HCT116 (cell line): ENCODE data around the gene DLG2. TPM values are rescaled to one million over a fixed set of nuclear protein-coding genes. Genes with fewer than 3 reads are reported as not detected.

Experiments used
- ATAC-seq: fragments of 200-7000 bp; cut with Tn5 transposase; 2 replicates; pipeline ENCODE4 v1.9.1; 2020; ENCODE audit warnings: mild to moderate bottlenecking, moderate library complexity
- BruUV-seq: library from RNA; stranded (reverse); fragments of 400-500 nt; replicated peaks from 2 replicates; lab custom pipeline; 2021; lab: Mats Ljungman, UMichigan
- CTCF ChIA-PET: fragments of 300-600 bp; sonication (Branson Sonifier 250); formaldehyde crosslinking; loops from one replicate; lab custom pipeline; 2021; ENCODE audit warnings: antibody characterized with exemption; lab: Charles Lee
- POLR2A ChIA-PET: fragments of 300-600, 350-600 bp; sonication (Branson Sonifier 250); formaldehyde crosslinking; loops from one replicate; lab custom pipeline; 2021; ENCODE audit warnings: antibody characterized with exemption; lab: Charles Lee
- RAD21 ChIA-PET, 2 experiments: fragments of 300-600 bp; sonication (Branson Sonifier 250); formaldehyde crosslinking; loops; one replicate each; lab custom pipeline; 2023; ENCODE audit warnings: low total read pairs in 2 of 2; ENCODE audit not compliant: uncharacterized antibody in 2 of 2, unreplicated experiment in 2 of 2, low non-redundant PET in 1 of 2; lab: Charles Lee
- DNase-seq: peaks from one replicate; pipeline ENCODE4 v3.0.0-alpha.2; 2010; ENCODE audit warnings: low read depth, low spot score
- H2AFZ ChIP-seq: fragments of 200-600 bp; shearing (Covaris generic), sonication (generic); 2 replicates; pipeline ENCODE4 v1.6.1; 2017; ENCODE audit warnings: low read depth, mixed run types, mixed read lengths, antibody characterized with exemption, low read length; ENCODE audit not compliant: poor library complexity, severe bottlenecking
- H3K27ac ChIP-seq: 2 replicates; pipeline ENCODE4 v1.5.1; 2012; ENCODE audit warnings: low read depth, low read length
- H3K27me3 ChIP-seq: fragments of 200-600 bp; sonication (generic); 2 replicates; pipeline ENCODE4 v1.6.1; 2016; ENCODE audit warnings: mixed run types, low read length, mixed read lengths; ENCODE audit not compliant: insufficient read depth
- H3K36me3 ChIP-seq, 2 experiments: fragments of 200-500 bp in 1 of 2; fragments of 200-600 bp in 1 of 2; sonication (Bioruptor generic) in 1 of 2; sonication (generic) in 1 of 2; 2 replicates each; pipeline versions ENCODE4 v1.5.1 to v1.6.1; 2014 to 2016; ENCODE audit warnings: low read length in 2 of 2, inconsistent platforms in 1 of 2, mixed read lengths in 1 of 2, mixed run types in 1 of 2; ENCODE audit not compliant: insufficient read depth in 2 of 2, control insufficient read depth in 1 of 2
- H3K4me1 ChIP-seq, 2 experiments: fragments of 200-600 bp in 1 of 2; sonication (generic) in 1 of 2; 2 replicates each; pipeline versions ENCODE4 v1.5.1 to v1.6.1; 2012 to 2017; ENCODE audit warnings: low read length in 2 of 2, inconsistent platforms in 1 of 2, mild to moderate bottlenecking in 1 of 2, mixed read lengths in 1 of 2, mixed run types in 1 of 2, moderate library complexity in 1 of 2; ENCODE audit not compliant: insufficient read depth in 2 of 2, control insufficient read depth in 1 of 2
- H3K4me2 ChIP-seq: fragments of 200-600 bp; sonication (generic); 2 replicates; pipeline ENCODE4 v1.6.1; 2017; ENCODE audit warnings: mixed run types, low read length, mixed read lengths
- H3K4me3 ChIP-seq, 2 experiments: fragments of 200-600 bp in 1 of 2; sonication (generic) in 1 of 2; replicated peaks in 1 of 2; 2 replicates each; pipeline ENCODE4 v1.5.1; 2011 to 2016; ENCODE audit warnings: low read length in 2 of 2, control low read depth in 1 of 2, low read depth in 1 of 2, mild to moderate bottlenecking in 1 of 2, mixed read lengths in 1 of 2, mixed run types in 1 of 2
- H3K79me2 ChIP-seq: fragments of 200-600 bp; sonication (generic); 2 replicates; pipeline ENCODE4 v1.6.1; 2017; ENCODE audit warnings: mild to moderate bottlenecking, mixed run types, low read length, moderate library complexity, mixed read lengths; ENCODE audit not compliant: insufficient read depth
- H3K9ac ChIP-seq: fragments of 200-600 bp; sonication (generic); 2 replicates; pipeline ENCODE4 v1.6.1; 2016; ENCODE audit warnings: low read length, mixed read lengths
- H3K9me2 ChIP-seq: fragments of 200-600 bp; sonication (generic), shearing (Covaris generic); 2 replicates; pipeline ENCODE4 v1.6.1; 2017; ENCODE audit warnings: mixed run types, mild to moderate bottlenecking, moderate library complexity; ENCODE audit not compliant: insufficient read depth
- H3K9me3 ChIP-seq, 2 experiments: fragments of 200-500 bp in 1 of 2; fragments of 200-600 bp in 1 of 2; sonication (Bioruptor generic) in 1 of 2; sonication (generic) in 1 of 2; 2 replicates each; pipeline ENCODE4 v1.6.1; 2014 to 2017; ENCODE audit warnings: low read length in 2 of 2, mixed read lengths in 2 of 2, inconsistent platforms in 1 of 2, low read depth in 1 of 2, mild to moderate bottlenecking in 1 of 2, mixed run types in 1 of 2, moderate library complexity in 1 of 2; ENCODE audit not compliant: control insufficient read depth in 1 of 2, insufficient read depth in 1 of 2
- H4K20me1 ChIP-seq: fragments of 200-600 bp; sonication (generic), shearing (Covaris generic); 2 replicates; pipeline ENCODE4 v1.6.1; 2017; ENCODE audit warnings: mixed run types, mild to moderate bottlenecking, moderate library complexity; ENCODE audit not compliant: insufficient read depth
- CEBPB ChIP-seq: IDR thresholded peaks from 2 replicates; pipeline ENCODE4 v1.6.1; 2012; ENCODE audit warnings: low read depth
- MAX ChIP-seq: IDR thresholded peaks from 2 replicates; pipeline ENCODE4 v1.6.1; 2012
- POLR2A ChIP-seq: IDR thresholded peaks from 2 replicates; pipeline ENCODE4 v1.7.0; 2011; ENCODE audit warnings: borderline replicate concordance; ENCODE audit not compliant: insufficient read depth, insufficient read length; ENCODE audit errors: extremely low read depth
- POLR2AphosphoS5 ChIP-seq: IDR thresholded peaks from 2 replicates; pipeline ENCODE4 v1.6.1; 2011; ENCODE audit warnings: mild to moderate bottlenecking, low read depth, low read length, moderate library complexity
- REST ChIP-seq: IDR thresholded peaks from 2 replicates; pipeline ENCODE4 v1.6.1; 2012; ENCODE audit warnings: low read depth
- SP1 ChIP-seq: IDR thresholded peaks from 2 replicates; pipeline ENCODE4 v1.6.1; 2012; ENCODE audit warnings: low read depth
- ZBTB33 ChIP-seq: IDR thresholded peaks from 2 replicates; pipeline ENCODE4 v1.6.1; 2011; ENCODE audit warnings: mild to moderate bottlenecking, low read length, moderate library complexity; ENCODE audit not compliant: insufficient replicate concordance; ENCODE audit errors: extremely low read depth
- intact Hi-C: fragments of 100-400 bp; cut with micrococcal nuclease; formaldehyde crosslinking; loops from 2 replicates; pipeline ENCODE4 v1.10.0; 2022
- total RNA-seq: library from RNA; stranded (reverse); gene quantifications from one replicate; pipeline ENCODE4 v1.2.1, GENCODE V29; 2021; ENCODE audit not compliant: unreplicated experiment

DLG2 gene
- total RNA-seq, 1 experiment from 2014 or later = 2.4 TPM

- no peaks in the 10 kb centered on the region for H3K4me1 ChIP-seq
- H3K9me3 ChIP-seq = no peaks in the 10 kb centered on the region
- H3K79me2 ChIP-seq = no peaks in the 10 kb centered on the region
- intact Hi-C loops = no loop called here
- no peaks in the 10 kb centered on the region for H3K9me2 ChIP-seq
- H3K27ac ChIP-seq = no peak overlapping the region
- H4K20me1 ChIP-seq = no peaks in the 10 kb centered on the region; the same call in 1 of the 2 replicates
- no peak overlapping the region for H2AFZ ChIP-seq
- H3K9ac ChIP-seq = no peak overlapping the region
- ChIA-PET RAD21 (no interaction called here), POLR2A (no interaction called here), CTCF (no interaction called here)
- ATAC-seq (no peak), DNase-seq (no peak)
- H3K4me2 ChIP-seq = no peak overlapping the region
- no peak overlapping the region for H3K4me3 ChIP-seq
- H3K27me3 ChIP-seq = no peaks in the 10 kb centered on the region
- H3K36me3 ChIP-seq = no peaks in the 10 kb centered on the region
- no TSS peak for BruUV-seq
- TF ChIP-seq MAX = no peak
- no peak for TF ChIP-seq CEBPB
- no peak for TF ChIP-seq ZBTB33
- no peak for TF ChIP-seq POLR2A
- no peak for TF ChIP-seq REST
- TF ChIP-seq SP1 = no peak
- TF ChIP-seq POLR2AphosphoS5 = no peak
Measured at GRCh38 chr11:83941050-83941449, 1686.1 kb downstream of the DLG2 start.
